Keratinocyte (primary cell): ENCODE data around the gene GIPR. TPM values are rescaled to one million over a fixed set of nuclear protein-coding genes. Genes with fewer than 3 reads are reported as not detected.

Source experiments
- DNase-seq: peaks from one replicate; pipeline ENCODE4 v3.0.0-alpha.2; 2011; ENCODE audit warnings: low read depth, missing footprints, low spot score
- FAIRE-seq: peaks from 2 replicates; lab custom pipeline; 2011; peaks lifted over from hg19 to GRCh38; lab: Jason Lieb, UNC
- H2AFZ ChIP-seq: 2 replicates; pipeline ENCODE4 v1.6.0; 2012; ENCODE audit warnings: low read length, control low read depth, inconsistent platforms; ENCODE audit not compliant: control insufficient read depth
- H3K27ac ChIP-seq: 2 replicates; pipeline ENCODE4 v1.5.1; 2011; ENCODE audit warnings: low read length; ENCODE audit not compliant: control insufficient read depth, insufficient read depth
- H3K27me3 ChIP-seq: 3 replicates; pipeline ENCODE4 v1.6.0; 2011; ENCODE audit warnings: low read length; ENCODE audit not compliant: control insufficient read depth, insufficient read depth; ENCODE audit errors: extremely low read depth
- H3K36me3 ChIP-seq, 2 experiments: 2 replicates in 1 of 2; 3 replicates in 1 of 2; pipeline ENCODE4 v1.5.1; 2011; ENCODE audit warnings: low read length in 2 of 2, mild to moderate bottlenecking in 1 of 2; ENCODE audit not compliant: control insufficient read depth in 2 of 2, insufficient read depth in 2 of 2; ENCODE audit errors: extremely low read depth in 1 of 2
- H3K4me1 ChIP-seq: 3 replicates; pipeline ENCODE4 v1.5.1; 2011; ENCODE audit warnings: low read length; ENCODE audit not compliant: control insufficient read depth, insufficient read depth; ENCODE audit errors: extremely low read depth
- H3K4me2 ChIP-seq: 3 replicates; pipeline ENCODE4 v1.6.0; 2011; ENCODE audit warnings: low read depth, low read length; ENCODE audit not compliant: control insufficient read depth, insufficient read depth; ENCODE audit errors: extremely low read depth
- H3K4me3 ChIP-seq, 3 experiments: fragments of 200-600 bp in 1 of 3; sonication (generic) in 1 of 3; 2 replicates in 2 of 3; 3 replicates in 1 of 3; pipeline ENCODE4 v1.5.1; 2011 to 2016; ENCODE audit warnings: low read length in 3 of 3, mild to moderate bottlenecking in 3 of 3, control low read depth in 2 of 3, inconsistent platforms in 1 of 3, low read depth in 1 of 3, mixed read lengths in 1 of 3, mixed run types in 1 of 3, moderate library complexity in 1 of 3; ENCODE audit not compliant: control insufficient read depth in 2 of 3, insufficient read depth in 2 of 3; ENCODE audit errors: extremely low read depth in 1 of 3
- H3K79me2 ChIP-seq: 2 replicates; pipeline ENCODE4 v1.6.0; 2012; ENCODE audit warnings: low read length; ENCODE audit not compliant: control insufficient read depth, insufficient read depth
- H3K9ac ChIP-seq: 3 replicates; pipeline ENCODE4 v1.6.0; 2011; ENCODE audit warnings: low read length; ENCODE audit not compliant: control insufficient read depth, insufficient read depth; ENCODE audit errors: extremely low read depth
- H3K9me1 ChIP-seq: 3 replicates; pipeline ENCODE4 v1.6.0; 2011; ENCODE audit warnings: low read length; ENCODE audit not compliant: control insufficient read depth, insufficient read depth; ENCODE audit errors: extremely low read depth
- H3K9me3 ChIP-seq: 2 replicates; pipeline ENCODE4 v1.5.1; 2012; ENCODE audit warnings: low read depth, low read length; ENCODE audit not compliant: control insufficient read depth
- H4K20me1 ChIP-seq: 3 replicates; pipeline ENCODE4 v1.6.0; 2011; ENCODE audit warnings: low read length; ENCODE audit not compliant: control insufficient read depth, insufficient read depth; ENCODE audit errors: extremely low read depth
- EZH2 ChIP-seq: IDR thresholded peaks from one replicate; pipeline ENCODE4 v1.6.1; 2012; ENCODE audit warnings: inconsistent platforms, mild to moderate bottlenecking, low read length, moderate library complexity
- dilution Hi-C: fragments of 300-500 bp; cut with MboI; formaldehyde crosslinking; loops from one replicate; pipeline ENCODE4 v1.7.0; 2020; ENCODE audit warnings: low sequenced_read_pairs; ENCODE audit not compliant: extremely low pct_ligation_motif_present
- polyA plus RNA-seq, 5 experiments: library from polyadenylated mRNA; depleted of rRNA in 3 of 5; stranded (reverse) in 3 of 5; stranded (forward) in 1 of 5; unstranded in 1 of 5; fragments of >200 nt; gene quantifications; 1 replicate in 1 of 5; 2 replicates in 3 of 5; 3 replicates in 1 of 5; pipeline versions ENCODE4 v1.2.1 to v1.2.3, GENCODE V29; 2011 to 2012; ENCODE audit warnings: missing spikeins in 2 of 5, low read depth in 1 of 5, low replicate concordance in 1 of 5
- TF ChIP-seq, protein P1 (sequence below), 3 experiments: IDR thresholded peaks in 1 of 3; conservative IDR thresholded peaks in 1 of 3; optimal IDR thresholded peaks in 1 of 3; 2 replicates in 2 of 3; 3 replicates in 1 of 3; pipeline versions ENCODE3 to v1.5.1; 2011; ENCODE audit warnings: low read length in 3 of 3, mild to moderate bottlenecking in 3 of 3, moderate library complexity in 2 of 3, control low read depth in 1 of 3, inconsistent platforms in 1 of 3; ENCODE audit not compliant: insufficient read depth in 2 of 3; ENCODE audit errors: extremely low read depth in 1 of 3

Gene GIPR
- polyA plus RNA-seq, 1 donor (not counting 4 experiments of a cell fraction or from before 2014, with no cell fraction given): 1.4 TPM

DNA sequence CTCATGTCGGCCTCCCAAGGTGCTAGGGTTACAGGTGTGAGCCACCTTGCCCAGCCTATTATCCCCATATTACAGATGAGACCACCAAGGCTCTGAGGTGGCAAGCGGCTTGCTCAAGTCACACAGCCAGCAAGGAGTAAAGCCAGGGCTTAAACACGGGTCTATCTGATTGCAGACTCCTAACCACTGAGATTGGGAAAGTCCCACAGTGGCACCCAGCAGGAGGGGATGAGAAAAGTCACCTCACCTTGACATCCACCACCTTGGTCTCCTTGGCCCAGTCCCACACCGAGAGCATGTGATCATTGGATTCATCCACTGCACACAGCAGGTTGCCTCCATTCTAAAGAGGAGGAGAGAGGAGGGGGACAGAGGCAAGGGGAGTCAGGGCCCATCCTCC, 38.3 kb upstream of the GIPR start:
- DNase-seq: no peak
- no peak for FAIRE-seq
- H3K4me1 ChIP-seq: peaks cover 27% of the 10 kb centered on the region
- H3K79me2 ChIP-seq: no peaks in the 10 kb centered on the region
- H3K9me3 ChIP-seq: no peaks in the 10 kb centered on the region
- no peak overlapping the region for H2AFZ ChIP-seq
- dilution Hi-C loops: no loop called here
- H4K20me1 ChIP-seq: no peaks in the 10 kb centered on the region
- peak overlapping the region; percentile 13 for H3K9ac ChIP-seq
- H3K4me3 ChIP-seq: no peak overlapping the region
- H3K4me2 ChIP-seq: no peak overlapping the region
- H3K9me1 ChIP-seq: no peaks in the 10 kb centered on the region
- H3K27ac ChIP-seq: peak overlapping the region; percentile 93
- no peaks in the 10 kb centered on the region for H3K27me3 ChIP-seq
- peaks cover 19 to 20% of the 10 kb centered on the region in 2 experiments for H3K36me3 ChIP-seq
- TF ChIP-seq, protein P1, sequence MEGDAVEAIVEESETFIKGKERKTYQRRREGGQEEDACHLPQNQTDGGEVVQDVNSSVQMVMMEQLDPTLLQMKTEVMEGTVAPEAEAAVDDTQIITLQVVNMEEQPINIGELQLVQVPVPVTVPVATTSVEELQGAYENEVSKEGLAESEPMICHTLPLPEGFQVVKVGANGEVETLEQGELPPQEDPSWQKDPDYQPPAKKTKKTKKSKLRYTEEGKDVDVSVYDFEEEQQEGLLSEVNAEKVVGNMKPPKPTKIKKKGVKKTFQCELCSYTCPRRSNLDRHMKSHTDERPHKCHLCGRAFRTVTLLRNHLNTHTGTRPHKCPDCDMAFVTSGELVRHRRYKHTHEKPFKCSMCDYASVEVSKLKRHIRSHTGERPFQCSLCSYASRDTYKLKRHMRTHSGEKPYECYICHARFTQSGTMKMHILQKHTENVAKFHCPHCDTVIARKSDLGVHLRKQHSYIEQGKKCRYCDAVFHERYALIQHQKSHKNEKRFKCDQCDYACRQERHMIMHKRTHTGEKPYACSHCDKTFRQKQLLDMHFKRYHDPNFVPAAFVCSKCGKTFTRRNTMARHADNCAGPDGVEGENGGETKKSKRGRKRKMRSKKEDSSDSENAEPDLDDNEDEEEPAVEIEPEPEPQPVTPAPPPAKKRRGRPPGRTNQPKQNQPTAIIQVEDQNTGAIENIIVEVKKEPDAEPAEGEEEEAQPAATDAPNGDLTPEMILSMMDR (optimal IDR thresholded peaks at IDR 0.05 in 1 of 3, IDR thresholded peaks at IDR 0.05 in 1 of 3, conservative IDR thresholded peaks at IDR 0.05 in 1 of 3; ENCODE audit: extremely low read depth in 1 of 3, insufficient read depth in 2 of 3, low read length in 3 of 3): no peak
- no peak for TF ChIP-seq EZH2

DNA sequence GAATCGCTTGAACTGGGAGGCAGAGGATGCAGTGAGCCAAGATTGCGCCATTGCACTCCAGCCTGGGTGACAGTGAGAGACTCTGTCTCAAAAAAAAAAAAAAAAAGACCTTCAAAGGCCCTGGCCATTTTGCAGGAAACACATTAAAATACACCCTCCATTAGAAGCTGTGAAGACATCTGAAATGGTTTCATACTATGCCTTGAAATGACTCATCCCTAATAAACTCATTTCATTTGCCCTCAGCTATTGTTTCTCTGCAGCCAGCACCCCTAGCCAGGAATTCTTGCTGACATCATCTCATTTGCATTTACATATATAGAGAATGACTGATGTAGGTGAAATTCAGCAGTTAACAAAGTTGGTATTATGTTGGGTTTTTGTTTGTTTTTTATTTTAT, 37.6 kb upstream of the GIPR start:
- peak; percentile 78 for DNase-seq
- peak overlapping the region; percentile 93 for H3K27ac ChIP-seq
- H3K9me3 ChIP-seq: no peaks in the 10 kb centered on the region
- H4K20me1 ChIP-seq: no peaks in the 10 kb centered on the region
- H3K9ac ChIP-seq: peak overlapping the region; percentile 58
- dilution Hi-C loops: no loop called here
- FAIRE-seq: peak; percentile 65
- H3K9me1 ChIP-seq: no peaks in the 10 kb centered on the region
- no peaks in the 10 kb centered on the region for H3K27me3 ChIP-seq
- H3K4me1 ChIP-seq: peaks cover 31% of the 10 kb centered on the region
- peaks cover 15 to 18% of the 10 kb centered on the region in 2 experiments for H3K36me3 ChIP-seq
- no peak for TF ChIP-seq EZH2
- TF ChIP-seq, protein P1 (optimal IDR thresholded peaks at IDR 0.05 in 1 of 3, IDR thresholded peaks at IDR 0.05 in 1 of 3, conservative IDR thresholded peaks at IDR 0.05 in 1 of 3; ENCODE audit: extremely low read depth in 1 of 3, insufficient read depth in 2 of 3, low read length in 3 of 3): no peak
- H3K79me2 ChIP-seq: no peaks in the 10 kb centered on the region
- H2AFZ ChIP-seq: no peak overlapping the region
- H3K4me2 ChIP-seq: peak overlapping the region; percentile 49
- H3K4me3 ChIP-seq: no peak overlapping the region
